GM20431 (cell line): ENCODE results near the gene CPSF3.
"Not testable (repeated sequence)": the region's sequence is repeated elsewhere in the genome, so short reads cannot be mapped to it uniquely, and the experiment has no call there.

Experiments
- in situ Hi-C: fragments of 300-500 bp; cut with MseI, MboI; formaldehyde crosslinking; loops from one replicate; pipeline ENCODE4 v1.15.0; 2020; ENCODE audit warnings: low sequenced_read_pairs; ENCODE audit not compliant: unreplicated experiment

The CPSF3 gene

GRCh38 chr2:9392898-9393765, 30.3 kb upstream of the CPSF3 start:
- in situ Hi-C loops, result no loop called here

GRCh38 chr2:9394816-9395215, 28.6 kb upstream of the CPSF3 start:
- in situ Hi-C loops, result no loop called here

- in situ Hi-C loops, result no loop called here
These were observed 26.3 kb upstream of the CPSF3 start for GRCh38 chr2:9397201-9397600.

- in situ Hi-C loops, result not testable (repeated sequence)
These were observed 25.2 kb upstream of the CPSF3 start for GRCh38 chr2:9398251-9398650.

GRCh38 chr2:9398881-9399780, 24.3 kb upstream of the CPSF3 start:
- in situ Hi-C loops, result no loop called here

- in situ Hi-C loops, result no loop called here
These were observed 23.0 kb upstream of the CPSF3 start for GRCh38 chr2:9400268-9401058.

- in situ Hi-C loops, result no loop called here
These were observed 22.4 kb upstream of the CPSF3 start for GRCh38 chr2:9401059-9401547.

GRCh38 chr2:9401646-9402371, 21.6 kb upstream of the CPSF3 start:
- in situ Hi-C loops, result no loop called here

- in situ Hi-C loops, result no loop called here
These were observed 19.5 kb upstream of the CPSF3 start for GRCh38 chr2:9403924-9404323.

GRCh38 chr2:9404451-9404850, 19.0 kb upstream of the CPSF3 start:
- in situ Hi-C loops, result no loop called here

- in situ Hi-C loops, result no loop called here
These were observed 17.8 kb upstream of the CPSF3 start for GRCh38 chr2:9405636-9406035.

GRCh38 chr2:9406529-9407362, 16.7 kb upstream of the CPSF3 start:
- in situ Hi-C loops, result no loop called here

GRCh38 chr2:9407363-9407811, 16.1 kb upstream of the CPSF3 start:
- in situ Hi-C loops, result no loop called here

GRCh38 chr2:9408641-9409151, 14.8 kb upstream of the CPSF3 start:
- in situ Hi-C loops, result no loop called here

- in situ Hi-C loops, result no loop called here
These were observed 13.3 kb upstream of the CPSF3 start for GRCh38 chr2:9410108-9410507.

- in situ Hi-C loops, result no loop called here
These were observed 10.7 kb upstream of the CPSF3 start for GRCh38 chr2:9412781-9413180.

GRCh38 chr2:9415516-9416169, 7.8 kb upstream of the CPSF3 start:
- in situ Hi-C loops, result no loop called here
